LNCaP clone FGC (cell line): ENCODE measurements around the gene CADM4.

ENCODE experiments used
- DNase-seq: peaks from one replicate; pipeline ENCODE4 v3.0.0-alpha.2; 2011; ENCODE audit warnings: low read depth
- H3K4me3 ChIP-seq: 2 replicates; pipeline ENCODE4 v1.5.1; 2011; ENCODE audit warnings: mild to moderate bottlenecking, low read depth, low read length, control low read depth
- CTCF ChIP-seq: IDR thresholded peaks from 2 replicates; pipeline ENCODE4 v1.5.1; 2012; ENCODE audit warnings: mild to moderate bottlenecking; ENCODE audit not compliant: control insufficient read depth, insufficient read depth; ENCODE audit errors: extremely low read depth

CADM4 gene

GRCh38 chr19:43634506-43634871 is 5.2 kb downstream of the CADM4 start:
- DNase-seq = no peak
- H3K4me3 ChIP-seq = no peak overlapping the region
- TF ChIP-seq CTCF = no peak

GRCh38 chr19:43634068-43634467 is 5.6 kb downstream of the CADM4 start:
- no peak overlapping the region for H3K4me3 ChIP-seq
- TF ChIP-seq CTCF = no peak
- DNase-seq = no peak

GRCh38 chr19:43633520-43633919 is 6.1 kb downstream of the CADM4 start:
- H3K4me3 ChIP-seq = no peak overlapping the region
- no peak for TF ChIP-seq CTCF
- no peak for DNase-seq

- no peak for DNase-seq
- no peak for TF ChIP-seq CTCF
- no peak overlapping the region for H3K4me3 ChIP-seq
Measured at GRCh38 chr19:43631491-43631890, 8.2 kb downstream of the CADM4 start.

GRCh38 chr19:43628646-43629326 is 10.9 kb downstream of the CADM4 start:
- H3K4me3 ChIP-seq = no peak overlapping the region
- DNase-seq = no peak
- no peak for TF ChIP-seq CTCF

- H3K4me3 ChIP-seq = no peak overlapping the region
- TF ChIP-seq CTCF = no peak
- DNase-seq = no peak
Measured at GRCh38 chr19:43626838-43627237, 12.8 kb downstream of the CADM4 start.

GRCh38 chr19:43625918-43626579 is 13.6 kb downstream of the CADM4 start:
- no peak overlapping the region for H3K4me3 ChIP-seq
- no peak for TF ChIP-seq CTCF
- DNase-seq = no peak
